A549 (cell line): Measurements from ENCODE around the gene SVIP. TPM values are rescaled to one million over a fixed set of nuclear protein-coding genes. Genes with fewer than 3 reads are reported as not detected.
A peak's percentile ranks its signal among the peaks of the same experiment; 100 is the strongest.

Experiments used
- ATAC-seq, 2 experiments: fragments of 200-7000 bp in 1 of 2; fragments of >200 bp in 1 of 2; cut with Nextera tagmentation in 1 of 2; cut with Tn5 transposase in 1 of 2; 3 replicates each; pipeline versions ENCODE4 v1.8.0 to v1.9.1; 2018 to 2020; ENCODE audit warnings: mild to moderate bottlenecking in 1 of 2, moderate library complexity in 1 of 2
- CTCF ChIA-PET: fragments of 300-600 bp; sonication (Branson Sonifier 250); formaldehyde crosslinking; extraction: SDS; loops from one replicate; lab custom pipeline; 2021; ENCODE audit warnings: antibody characterized with exemption, inconsistent platforms; lab: Yijun Ruan, JAX
- POLR2A ChIA-PET: fragments of 350-600 bp; formaldehyde crosslinking; extraction: SDS; loops from one replicate; lab custom pipeline; 2021; ENCODE audit warnings: antibody characterized with exemption, inconsistent platforms; lab: Yijun Ruan, JAX
- DNase-seq, 2 experiments: peaks; one replicate each; pipeline versions ENCODE4 v3.0.0 to v3.0.0-alpha.2; 2011 to 2016; ENCODE audit warnings: low read depth in 1 of 2, low spot score in 1 of 2
- FAIRE-seq: peaks from 2 replicates; lab custom pipeline; 2011; peaks lifted over from hg19 to GRCh38; lab: Jason Lieb, UNC
- H3K27ac ChIP-seq, 2 experiments: fragments of >200 bp; sonication (Bioruptor Twin); formaldehyde crosslinking; 3 replicates each; pipeline ENCODE4 v1.5.1; 2016 to 2017
- H3K4me1 ChIP-seq: fragments of >200 bp; sonication (Bioruptor Twin); formaldehyde crosslinking; 3 replicates; pipeline ENCODE4 v1.6.1; 2016
- H3K4me2 ChIP-seq: fragments of >200 bp; sonication (Bioruptor Twin); formaldehyde crosslinking; 3 replicates; pipeline ENCODE4 v1.6.1; 2016
- H3K4me3 ChIP-seq: fragments of >200 bp; sonication (Bioruptor Twin); formaldehyde crosslinking; 3 replicates; pipeline ENCODE4 v1.5.1; 2016
- H3K9me3 ChIP-seq: fragments of >200 bp; sonication (Bioruptor Twin); formaldehyde crosslinking; 3 replicates; pipeline ENCODE4 v1.6.1; 2016
- ATOH8 ChIP-seq: fragments of 250-450 bp; sonication (Bioruptor Pico); IDR thresholded peaks from 2 replicates; pipeline ENCODE4 v1.5.0; 2020; ENCODE audit warnings: low read depth, mild to moderate bottlenecking, moderate library complexity
- BCL3 ChIP-seq: fragments of >200 bp; sonication (Bioruptor Twin); formaldehyde crosslinking; IDR thresholded peaks from 3 replicates; pipeline ENCODE4 v1.6.1; 2016
- CHD2 ChIP-seq: fragments of 150-350 bp; IDR thresholded peaks from 2 replicates; pipeline ENCODE4 v1.6.1; 2014; ENCODE audit warnings: low read length; ENCODE audit not compliant: partially characterized antibody
- CTCF ChIP-seq: fragments of >200 bp; sonication (Bioruptor Twin); formaldehyde crosslinking; IDR thresholded peaks from 3 replicates; pipeline ENCODE4 v1.5.1; 2016
- EHF ChIP-seq: fragments of 250-450 bp; sonication (Bioruptor Pico); IDR thresholded peaks from 2 replicates; pipeline ENCODE4 v1.5.0; 2020; ENCODE audit warnings: mild to moderate bottlenecking
- EP300 ChIP-seq, 2 experiments: fragments of >200 bp; sonication (Bioruptor Twin); formaldehyde crosslinking; IDR thresholded peaks; 2 replicates in 1 of 2; 3 replicates in 1 of 2; pipeline ENCODE4 v1.6.1; 2016 to 2017
- FOXS1 ChIP-seq: fragments of 250-450 bp; sonication (Bioruptor Pico); IDR thresholded peaks from 2 replicates; pipeline ENCODE4 v1.5.0; 2020; ENCODE audit warnings: mild to moderate bottlenecking, moderate library complexity
- GATA3 ChIP-seq: IDR thresholded peaks from 2 replicates; pipeline ENCODE4 v1.6.1; 2012; ENCODE audit warnings: borderline replicate concordance
- HDAC2 ChIP-seq: fragments of 200-600 bp; sonication (generic); IDR thresholded peaks from 2 replicates; pipeline ENCODE4 v1.6.1; 2016
- HES2 ChIP-seq: fragments of >200 bp; sonication (Bioruptor Twin); formaldehyde crosslinking; IDR thresholded peaks from 2 replicates; pipeline ENCODE4 v1.6.1; 2016
- HEYL ChIP-seq: fragments of 250-450 bp; sonication (Bioruptor Pico); IDR thresholded peaks from 2 replicates; pipeline ENCODE4 v1.8.0; 2021; ENCODE audit warnings: mild to moderate bottlenecking, moderate library complexity
- HOXA7 ChIP-seq: fragments of 250-450 bp; sonication (Bioruptor Pico); IDR thresholded peaks from 2 replicates; pipeline ENCODE4 v1.5.0; 2020; ENCODE audit warnings: mild to moderate bottlenecking, moderate library complexity
- HOXB13 ChIP-seq: fragments of 250-450 bp; sonication (Bioruptor Pico); IDR thresholded peaks from 2 replicates; pipeline ENCODE4 v1.5.0; 2020; ENCODE audit warnings: low read depth, mild to moderate bottlenecking, moderate library complexity
- HOXB5 ChIP-seq: fragments of 250-450 bp; sonication (Bioruptor Pico); IDR thresholded peaks from 2 replicates; pipeline ENCODE4 v1.5.0; 2020; ENCODE audit warnings: mild to moderate bottlenecking, moderate library complexity
- JUNB ChIP-seq: fragments of >200 bp; sonication (Bioruptor Twin); formaldehyde crosslinking; IDR thresholded peaks from 2 replicates; pipeline ENCODE4 v1.6.1; 2016
- KDM1A ChIP-seq: fragments of 200-600 bp; sonication (generic); IDR thresholded peaks from 2 replicates; pipeline ENCODE4 v1.6.1; 2016; ENCODE audit warnings: low read depth, mild to moderate bottlenecking
- KDM5A ChIP-seq: fragments of 200-600 bp; sonication (generic); IDR thresholded peaks from 2 replicates; pipeline ENCODE4 v1.6.1; 2016; ENCODE audit warnings: antibody characterized with exemption, mild to moderate bottlenecking
- MYC ChIP-seq: IDR thresholded peaks from 2 replicates; pipeline ENCODE4 v1.6.1; 2012; ENCODE audit warnings: mild to moderate bottlenecking, inconsistent platforms, low read length, improper control_type of control experiment, borderline replicate concordance
- NFE2L2 ChIP-seq: fragments of 150-350 bp; conservative IDR thresholded peaks from 2 replicates; pipeline ENCODE4 v1.6.1; 2014; ENCODE audit warnings: low read length
- PBX3 ChIP-seq: IDR thresholded peaks from 2 replicates; pipeline ENCODE4 v1.6.1; 2012
- RAD21 ChIP-seq, 2 experiments: fragments of >200 bp in 1 of 2; sonication (Bioruptor Twin) in 1 of 2; formaldehyde crosslinking in 1 of 2; IDR thresholded peaks in 1 of 2; conservative IDR thresholded peaks in 1 of 2; 2 replicates in 1 of 2; 3 replicates in 1 of 2; pipeline ENCODE4 v1.6.1; 2012 to 2018; ENCODE audit warnings: inconsistent platforms in 1 of 2
- SMC3 ChIP-seq: fragments of >200 bp; sonication (Bioruptor Twin); formaldehyde crosslinking; IDR thresholded peaks from 3 replicates; pipeline ENCODE4 v1.6.1; 2018; ENCODE audit warnings: inconsistent platforms
- SREBF2 ChIP-seq: fragments of 450-650 bp; IDR thresholded peaks from 2 replicates; pipeline ENCODE4 v1.6.1; 2014; ENCODE audit warnings: mild to moderate bottlenecking, moderate library complexity
- TP53 ChIP-seq: fragments of 250-450 bp; sonication (Bioruptor Pico); IDR thresholded peaks from 2 replicates; pipeline ENCODE4 v1.5.0; 2021; ENCODE audit warnings: mild to moderate bottlenecking, moderate library complexity
- ZC3H11A ChIP-seq: fragments of 450-650 bp; IDR thresholded peaks from 2 replicates; pipeline ENCODE4 v1.6.1; 2014; ENCODE audit warnings: antibody characterized with exemption, mild to moderate bottlenecking
- ZFP36 ChIP-seq: fragments of 450-650 bp; IDR thresholded peaks from 2 replicates; pipeline ENCODE4 v1.6.1; 2014; ENCODE audit warnings: borderline replicate concordance; ENCODE audit not compliant: partially characterized antibody
- WGBS: methylation state at CpG from one replicate; pipeline ENCODE4 v1.1.6; 2017; ENCODE audit errors: missing lambda C conversion rate; 5-methylcytosine and 5-hydroxymethylcytosine counted together
- polyA plus RNA-seq, 4 experiments: library from polyadenylated mRNA; depleted of rRNA in 3 of 4; stranded (reverse); fragments of >200 nt; fragmentation: RNase III in 1 of 4; extraction: RNeasy Plus Mini Kit Qiagen cat#74134 plus additional on column Dnase treatment in 1 of 4; gene quantifications; 2 replicates in 3 of 4; 3 replicates in 1 of 4; pipeline ENCODE4 v1.2.3, GENCODE V29; 2011 to 2017

SVIP gene
- polyA plus RNA-seq, 2 of the 4 experiments (the other 2 are of a cell fraction) = 9.1 to 19.5 TPM

GRCh38 chr11:22787551-22788162 is 41.9 kb downstream of the SVIP start:
- TF ChIP-seq CTCF = peak; percentile 86
- peak; percentile 62 for TF ChIP-seq SMC3
- TF ChIP-seq HOXB5 (CRISPR knock-in tag) = no peak
- peak; percentile 78 to 79 for TF ChIP-seq RAD21 (conservative IDR thresholded peaks at IDR 0.05 in 1 of 2, IDR thresholded peaks at IDR 0.05 in 1 of 2)
- TF ChIP-seq, all 56 proteins: peak for 3
- DNase-seq = peak; percentile 8 to 31
- Histone ChIP-seq H3K27ac (no peak overlapping the region), H3K9me3 (no peaks in the 10 kb centered on the region), H3K4me1 (peaks cover 9% of the 10 kb centered on the region; the same call in 2 of the 3 replicates), H3K4me3 (no peak overlapping the region), H3K4me2 (no peak overlapping the region)
- FAIRE-seq = peak; percentile 84
- ATAC-seq = peak; percentile 71 to 79; a peak in 5 of 6 replicates
- WGBS = 19% methylated on average over 9 of the region's 9 CpGs
- CTCF ChIA-PET = interaction anchor here (0.6 to 2.4 kb wide), 32 partner anchors 10 to 617 kb away, joined by 3 to 15 read pairs (median 5); partner anchors contain the start of genes SLC17A6 and SVIP
- POLR2A ChIA-PET = interaction anchor here (1.0 kb wide), 1 partner anchor 162 kb away, joined by 3 read pairs; the partner anchor contains the start of gene FANCF

GRCh38 chr11:22787055-22787454 is 42.5 kb downstream of the SVIP start:
- FAIRE-seq (no peak), ATAC-seq (no peak), DNase-seq (no peak)
- TF ChIP-seq BCL3 = no peak
- no peak for TF ChIP-seq TP53 (CRISPR knock-in tag)
- TF ChIP-seq ZFP36 = no peak
- TF ChIP-seq FOXS1 = no peak
- TF ChIP-seq HEYL (CRISPR knock-in tag) = no peak
- no peak for TF ChIP-seq HDAC2
- no peak for TF ChIP-seq NFE2L2
- no peak for TF ChIP-seq ZC3H11A
- TF ChIP-seq KDM5A = no peak
- TF ChIP-seq HOXA7 (CRISPR knock-in tag) = no peak
- no peak for TF ChIP-seq HOXB13
- TF ChIP-seq JUNB = no peak
- no peak for TF ChIP-seq PBX3
- TF ChIP-seq SREBF2 = no peak
- Histone ChIP-seq H3K9me3 (no peaks in the 10 kb centered on the region), H3K4me2 (no peak overlapping the region), H3K27ac (no peak overlapping the region), H3K4me1 (peaks cover 3% of the 10 kb centered on the region; the same call in 2 of the 3 replicates), H3K4me3 (no peak overlapping the region)
- ChIA-PET CTCF (interaction anchor here (1.0 to 2.4 kb wide), 21 partner anchors 9 to 616 kb away, joined by 3 to 15 read pairs (median 5); partner anchors contain the start of genes SLC17A6 and SVIP), POLR2A (interaction anchor here (1.0 kb wide), 1 partner anchor 162 kb away, joined by 3 read pairs; the partner anchor contains the start of gene FANCF)
- WGBS = 45% methylated on average over 2 of the region's 2 CpGs

- DNase-seq = no peak
- WGBS = 53% methylated on average over 3 of the region's 3 CpGs
Observed at GRCh38 chr11:22786475-22786874, 43.1 kb downstream of the SVIP start.

More at GRCh38 chr11:22786475-22786874, 43.1 kb downstream of the SVIP start:
- Histone ChIP-seq H3K27ac (no peak overlapping the region), H3K4me2 (no peak overlapping the region), H3K4me1 (no peaks in the 10 kb centered on the region), H3K4me3 (no peak overlapping the region), H3K9me3 (no peaks in the 10 kb centered on the region)
- FAIRE-seq (no peak), ATAC-seq (no peak)
- ChIA-PET CTCF (interaction anchor here (1.0 to 2.4 kb wide), 11 partner anchors 15 to 459 kb away, joined by 3 to 14 read pairs (median 5); partner anchors contain the start of gene SVIP), POLR2A (no interaction called here)
- TF ChIP-seq KDM1A = no peak
- no peak for TF ChIP-seq EP300 (IDR thresholded peaks at IDR 0.05)
- no peak for TF ChIP-seq TP53 (CRISPR knock-in tag)
- TF ChIP-seq GATA3 = no peak
- no peak for TF ChIP-seq EHF (CRISPR knock-in tag)
- TF ChIP-seq HES2 = no peak
- TF ChIP-seq ZFP36 = no peak
- TF ChIP-seq BCL3 = no peak
- TF ChIP-seq MYC = no peak
- TF ChIP-seq KDM5A = no peak
- TF ChIP-seq CHD2 = no peak
- TF ChIP-seq ZC3H11A = no peak
- no peak for TF ChIP-seq ATOH8 (CRISPR knock-in tag)
